CD4-positive, alpha-beta T cell (primary cell): Measurements from ENCODE around the gene FJX1. TPM values are rescaled to one million over a fixed set of nuclear protein-coding genes. Genes with fewer than 3 reads are reported as not detected.

Experiments
- ATAC-seq: fragments of 200-7000 bp; cut with Tn5 transposase; one replicate; pipeline ENCODE4 v1.10.0; 2022; ENCODE audit warnings: mild to moderate bottlenecking; ENCODE audit not compliant: poor library complexity
- CTCF ChIA-PET: fragments of 350-600 bp; sonication (Branson Sonifier 250); formaldehyde crosslinking; loops from one replicate; lab custom pipeline; 2021; ENCODE audit warnings: antibody characterized with exemption, inconsistent platforms; lab: Charles Lee
- POLR2A ChIA-PET: fragments of 350-600 bp; sonication (Branson Sonifier 250); formaldehyde crosslinking; loops from one replicate; lab custom pipeline; 2021; ENCODE audit warnings: antibody characterized with exemption, inconsistent platforms; lab: Charles Lee
- DNase-seq, 14 experiments: peaks; one replicate each; pipeline ENCODE4 v3.0.0-alpha.2; 2013 to 2020; ENCODE audit warnings: mixed read lengths in 2 of 14
- H3K27ac ChIP-seq, 2 donors: one replicate each; pipeline versions ENCODE4 v1.5.1 to v1.7.0; 2013; ENCODE audit warnings: low read length in 2 of 2, low read depth in 1 of 2, mild to moderate bottlenecking in 1 of 2
- H3K27me3 ChIP-seq, 2 experiments: 1 replicate in 1 of 2; 2 replicates in 1 of 2; pipeline versions ENCODE4 v1.6.1 to v1.7.0; 2013; ENCODE audit warnings: low read length in 2 of 2, control low read depth in 1 of 2, mild to moderate bottlenecking in 1 of 2, moderate library complexity in 1 of 2; ENCODE audit not compliant: insufficient read depth in 2 of 2, control insufficient read depth in 1 of 2
- H3K36me3 ChIP-seq: one replicate; pipeline ENCODE4 v1.6.1; 2013; ENCODE audit warnings: low read length, control low read depth; ENCODE audit not compliant: insufficient read depth
- H3K4me1 ChIP-seq: one replicate; pipeline ENCODE4 v1.6.1; 2013; ENCODE audit warnings: low read length, control low read depth; ENCODE audit not compliant: insufficient read depth
- H3K4me3 ChIP-seq: one replicate; pipeline ENCODE4 v1.5.1; 2013; ENCODE audit warnings: mild to moderate bottlenecking, low read length, moderate library complexity
- H3K9me3 ChIP-seq, 2 experiments: 1 replicate in 1 of 2; 2 replicates in 1 of 2; pipeline versions ENCODE4 v1.6.1 to v1.7.0; 2013; ENCODE audit warnings: low read length in 2 of 2, mild to moderate bottlenecking in 2 of 2, control low read depth in 1 of 2, moderate library complexity in 1 of 2; ENCODE audit not compliant: control insufficient read depth in 1 of 2, insufficient read depth in 1 of 2
- H3K27ac Mint-ChIP-seq: one replicate; pipeline ENCODE4 v1.8.0; 2020; ENCODE audit warnings: mixed read lengths
- H3K27me3 Mint-ChIP-seq: one replicate; pipeline ENCODE4 v1.8.0; 2021; ENCODE audit warnings: mixed read lengths
- H3K36me3 Mint-ChIP-seq: one replicate; pipeline ENCODE4 v1.8.0; 2021; ENCODE audit warnings: low read depth, mixed read lengths
- H3K4me1 Mint-ChIP-seq: one replicate; pipeline ENCODE4 v1.8.0; 2021; ENCODE audit warnings: low read depth, mixed read lengths
- H3K4me3 Mint-ChIP-seq: one replicate; pipeline ENCODE4 v1.8.0; 2020; ENCODE audit warnings: mild to moderate bottlenecking, mixed read lengths
- H3K9me3 Mint-ChIP-seq: one replicate; pipeline ENCODE4 v1.8.0; 2020; ENCODE audit warnings: mixed read lengths
- intact Hi-C, 2 experiments: fragments of 100-400 bp; cut with DNase I in 1 of 2; cut with micrococcal nuclease in 1 of 2; formaldehyde crosslinking; loops; one replicate each; pipeline versions ENCODE4 v1.15.1 to v1.9.0; 2023 to 2025; cut with DNase I, micrococcal nuclease
- total RNA-seq, 174 experiments: library from RNA in 2 of 174; stranded (reverse) in 2 of 174; gene quantifications; one replicate each; pipeline ENCODE4 v1.2.3 and lab custom pipeline; 2021 to 2026
- TF ChIP-seq, protein P1 (sequence below): fragments of 200-600 bp; IDR thresholded peaks from one replicate; pipeline ENCODE4 v1.8.0; 2022; ENCODE audit warnings: antibody characterized with exemption, mild to moderate bottlenecking

The FJX1 gene
- total RNA-seq, 2 experiments from 2014 or later: not detected

GRCh38 chr11:35580397-35580781 lies 37.9 kb upstream of the FJX1 start:
- ChIA-PET POLR2A (no interaction called here), CTCF (no interaction called here)
- no peak overlapping the region for H3K4me3 Mint-ChIP-seq
- no peaks in the 10 kb centered on the region for H3K9me3 ChIP-seq
- DNase-seq (no peak), ATAC-seq (no peak)
- H3K4me3 ChIP-seq: no peak overlapping the region
- intact Hi-C loops: no loop called here
- H3K9me3 Mint-ChIP-seq: no peaks in the 10 kb centered on the region
- no peaks in the 10 kb centered on the region for H3K4me1 Mint-ChIP-seq
- peaks cover 8 to 33% of the 10 kb centered on the region in 2 experiments for H3K27me3 ChIP-seq
- no peak overlapping the region for H3K27ac Mint-ChIP-seq
- H3K27ac ChIP-seq: no peak overlapping the region
- no peaks in the 10 kb centered on the region for H3K4me1 ChIP-seq
- no peaks in the 10 kb centered on the region for H3K36me3 ChIP-seq
- TF ChIP-seq, protein P1, sequence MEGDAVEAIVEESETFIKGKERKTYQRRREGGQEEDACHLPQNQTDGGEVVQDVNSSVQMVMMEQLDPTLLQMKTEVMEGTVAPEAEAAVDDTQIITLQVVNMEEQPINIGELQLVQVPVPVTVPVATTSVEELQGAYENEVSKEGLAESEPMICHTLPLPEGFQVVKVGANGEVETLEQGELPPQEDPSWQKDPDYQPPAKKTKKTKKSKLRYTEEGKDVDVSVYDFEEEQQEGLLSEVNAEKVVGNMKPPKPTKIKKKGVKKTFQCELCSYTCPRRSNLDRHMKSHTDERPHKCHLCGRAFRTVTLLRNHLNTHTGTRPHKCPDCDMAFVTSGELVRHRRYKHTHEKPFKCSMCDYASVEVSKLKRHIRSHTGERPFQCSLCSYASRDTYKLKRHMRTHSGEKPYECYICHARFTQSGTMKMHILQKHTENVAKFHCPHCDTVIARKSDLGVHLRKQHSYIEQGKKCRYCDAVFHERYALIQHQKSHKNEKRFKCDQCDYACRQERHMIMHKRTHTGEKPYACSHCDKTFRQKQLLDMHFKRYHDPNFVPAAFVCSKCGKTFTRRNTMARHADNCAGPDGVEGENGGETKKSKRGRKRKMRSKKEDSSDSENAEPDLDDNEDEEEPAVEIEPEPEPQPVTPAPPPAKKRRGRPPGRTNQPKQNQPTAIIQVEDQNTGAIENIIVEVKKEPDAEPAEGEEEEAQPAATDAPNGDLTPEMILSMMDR: no peak
- no peaks in the 10 kb centered on the region for H3K36me3 Mint-ChIP-seq
- H3K27me3 Mint-ChIP-seq: peaks cover 49% of the 10 kb centered on the region

GRCh38 chr11:35582033-35582432 lies 36.2 kb upstream of the FJX1 start:
- TF ChIP-seq, protein P1: no peak
- Mint-ChIP-seq H3K27me3 (peaks cover 54% of the 10 kb centered on the region), H3K27ac (no peak overlapping the region)

GRCh38 chr11:35583126-35583525 lies 35.1 kb upstream of the FJX1 start:
- Histone ChIP-seq H3K4me3 (no peak overlapping the region), H3K27me3 (peaks cover 6 to 25% of the 10 kb centered on the region in 2 experiments), H3K4me1 (no peaks in the 10 kb centered on the region), H3K36me3 (no peaks in the 10 kb centered on the region), H3K27ac (no peak overlapping the region), H3K9me3 (no peaks in the 10 kb centered on the region)
- ChIA-PET CTCF (interaction anchor here (0.5 kb wide), 1 partner anchor 651 kb away, joined by 4 read pairs; no protein-coding TSS in a partner anchor), POLR2A (no interaction called here)
- intact Hi-C loops: no loop called here
- no peak overlapping the region for H3K4me3 Mint-ChIP-seq
- H3K4me1 Mint-ChIP-seq: no peaks in the 10 kb centered on the region
- no peak for DNase-seq
- H3K9me3 Mint-ChIP-seq: no peaks in the 10 kb centered on the region
- TF ChIP-seq, protein P1: no peak
- no peaks in the 10 kb centered on the region for H3K36me3 Mint-ChIP-seq
- peaks cover 65% of the 10 kb centered on the region for H3K27me3 Mint-ChIP-seq
- no peak for ATAC-seq
- no peak overlapping the region for H3K27ac Mint-ChIP-seq

More at GRCh38 chr11:35582033-35582432, 36.2 kb upstream of the FJX1 start:
- H3K4me3 Mint-ChIP-seq: no peak overlapping the region
- ATAC-seq (no peak), DNase-seq (no peak)
- ChIA-PET POLR2A (no interaction called here), CTCF (no interaction called here)
- intact Hi-C loops: no loop called here
- Histone ChIP-seq H3K27me3 (peaks cover 6 to 33% of the 10 kb centered on the region in 2 experiments), H3K36me3 (no peaks in the 10 kb centered on the region), H3K9me3 (no peaks in the 10 kb centered on the region), H3K4me3 (no peak overlapping the region), H3K27ac (no peak overlapping the region), H3K4me1 (no peaks in the 10 kb centered on the region)
- no peaks in the 10 kb centered on the region for H3K9me3 Mint-ChIP-seq
- H3K36me3 Mint-ChIP-seq: no peaks in the 10 kb centered on the region
- no peaks in the 10 kb centered on the region for H3K4me1 Mint-ChIP-seq
